IPS-20b (cell line): Measurements from ENCODE around the gene NR1D1.

Experiments used
- H3K27ac ChIP-seq: one replicate; pipeline ENCODE4 v1.5.1; 2013; ENCODE audit warnings: low read length
- H3K27me3 ChIP-seq: 2 replicates; pipeline ENCODE4 v1.6.1; 2013; ENCODE audit warnings: mild to moderate bottlenecking, low read length, inconsistent platforms; ENCODE audit not compliant: insufficient read depth
- H3K36me3 ChIP-seq: 2 replicates; pipeline ENCODE4 v1.6.1; 2013; ENCODE audit warnings: low read depth, mild to moderate bottlenecking, inconsistent platforms, low read length, moderate library complexity; ENCODE audit not compliant: insufficient read depth
- H3K4me1 ChIP-seq: 2 replicates; pipeline ENCODE4 v1.6.1; 2013; ENCODE audit warnings: mild to moderate bottlenecking, control low read depth, inconsistent platforms, low read length, moderate library complexity; ENCODE audit not compliant: insufficient read depth
- H3K4me3 ChIP-seq: 2 replicates; pipeline ENCODE4 v1.5.1; 2013; ENCODE audit warnings: mild to moderate bottlenecking, low read length, inconsistent platforms
- H3K9ac ChIP-seq: 2 replicates; pipeline ENCODE4 v1.6.1; 2013; ENCODE audit warnings: low read depth, mild to moderate bottlenecking, inconsistent platforms, low read length, moderate library complexity
- H3K9me3 ChIP-seq: 2 replicates; pipeline ENCODE4 v1.6.1; 2013; ENCODE audit warnings: mild to moderate bottlenecking, low read depth, low read length, inconsistent platforms; ENCODE audit not compliant: insufficient read depth

NR1D1 gene

GRCh38 chr17:40071313-40072039, 28.9 kb downstream of the NR1D1 start:
- no peaks in the 10 kb centered on the region for H3K9me3 ChIP-seq
- H3K4me3 ChIP-seq = no peak overlapping the region
- no peaks in the 10 kb centered on the region for H3K27me3 ChIP-seq
- H3K9ac ChIP-seq = 0 out of 2 replicates have a peak overlapping the region, but pooled peaks have one; percentile 27
- H3K27ac ChIP-seq = no peak overlapping the region
- peaks cover 27% of the 10 kb centered on the region; the same call in 1 of the 2 replicates for H3K4me1 ChIP-seq
- no peaks in the 10 kb centered on the region for H3K36me3 ChIP-seq

- Histone ChIP-seq H3K4me1 (peaks cover 30% of the 10 kb centered on the region; the same call in 1 of the 2 replicates), H3K9ac (0 out of 2 replicates have a peak overlapping the region, but pooled peaks have one; percentile 27), H3K27me3 (no peaks in the 10 kb centered on the region), H3K27ac (no peak overlapping the region), H3K9me3 (no peaks in the 10 kb centered on the region), H3K36me3 (no peaks in the 10 kb centered on the region), H3K4me3 (no peak overlapping the region)
Observed at GRCh38 chr17:40070709-40071312, 29.6 kb downstream of the NR1D1 start.

GRCh38 chr17:40069751-40070708, 30.4 kb downstream of the NR1D1 start:
- Histone ChIP-seq H3K27ac (no peak overlapping the region), H3K27me3 (no peaks in the 10 kb centered on the region), H3K4me1 (peaks cover 32% of the 10 kb centered on the region; the same call in 1 of the 2 replicates), H3K9ac (peak overlapping the region; percentile 32; the same call in 1 of the 2 replicates), H3K36me3 (no peaks in the 10 kb centered on the region), H3K9me3 (no peaks in the 10 kb centered on the region), H3K4me3 (peak overlapping the region; percentile 53; the same call in 1 of the 2 replicates)

- peak overlapping the region; percentile 53 for H3K4me3 ChIP-seq
- no peaks in the 10 kb centered on the region for H3K36me3 ChIP-seq
- H3K27me3 ChIP-seq = peaks cover 9% of the 10 kb centered on the region
- H3K27ac ChIP-seq = no peak overlapping the region
- H3K9me3 ChIP-seq = no peaks in the 10 kb centered on the region
- peaks cover 37% of the 10 kb centered on the region; the same call in 1 of the 2 replicates for H3K4me1 ChIP-seq
- peak overlapping the region; percentile 35; the same call in 1 of the 2 replicates for H3K9ac ChIP-seq
Observed at GRCh38 chr17:40068917-40069750, 31.3 kb downstream of the NR1D1 start.

- H3K36me3 ChIP-seq = no peaks in the 10 kb centered on the region
- H3K9me3 ChIP-seq = no peaks in the 10 kb centered on the region
- H3K27me3 ChIP-seq = peaks cover 15% of the 10 kb centered on the region
- H3K4me1 ChIP-seq = peaks cover 43% of the 10 kb centered on the region; the same call in 1 of the 2 replicates
- peak overlapping the region; percentile 35; the same call in 1 of the 2 replicates for H3K9ac ChIP-seq
- peak overlapping the region; percentile 53 for H3K4me3 ChIP-seq
- no peak overlapping the region for H3K27ac ChIP-seq
Observed at GRCh38 chr17:40068584-40068916, 31.8 kb downstream of the NR1D1 start.

GRCh38 chr17:40068129-40068581, 32.2 kb downstream of the NR1D1 start:
- Histone ChIP-seq H3K4me3 (0 out of 2 replicates have a peak overlapping the region, but pooled peaks have one; percentile 53), H3K27ac (no peak overlapping the region), H3K27me3 (peaks cover 17% of the 10 kb centered on the region), H3K9me3 (no peaks in the 10 kb centered on the region), H3K36me3 (no peaks in the 10 kb centered on the region), H3K4me1 (peaks cover 44% of the 10 kb centered on the region; the same call in 1 of the 2 replicates), H3K9ac (no peak overlapping the region)

- Histone ChIP-seq H3K27me3 (peaks cover 17% of the 10 kb centered on the region), H3K4me3 (no peak overlapping the region), H3K36me3 (no peaks in the 10 kb centered on the region), H3K9me3 (no peaks in the 10 kb centered on the region), H3K27ac (no peak overlapping the region), H3K4me1 (peaks cover 44% of the 10 kb centered on the region; the same call in 1 of the 2 replicates), H3K9ac (no peak overlapping the region)
Observed at GRCh38 chr17:40067710-40068109, 32.7 kb downstream of the NR1D1 start.

- no peaks in the 10 kb centered on the region for H3K36me3 ChIP-seq
- no peak overlapping the region for H3K27ac ChIP-seq
- H3K9ac ChIP-seq = no peak overlapping the region
- H3K9me3 ChIP-seq = no peaks in the 10 kb centered on the region
- H3K27me3 ChIP-seq = peaks cover 31% of the 10 kb centered on the region
- peaks cover 48% of the 10 kb centered on the region; the same call in 1 of the 2 replicates for H3K4me1 ChIP-seq
- H3K4me3 ChIP-seq = no peak overlapping the region
Observed at GRCh38 chr17:40065769-40066510, 34.4 kb downstream of the NR1D1 start.

GRCh38 chr17:40064971-40065768, 35.2 kb downstream of the NR1D1 start:
- peak overlapping the region; percentile 29; the same call in 1 of the 2 replicates for H3K4me3 ChIP-seq
- H3K4me1 ChIP-seq = peaks cover 48% of the 10 kb centered on the region; the same call in 1 of the 2 replicates
- H3K27me3 ChIP-seq = peaks cover 32% of the 10 kb centered on the region
- H3K36me3 ChIP-seq = no peaks in the 10 kb centered on the region
- H3K9ac ChIP-seq = peak overlapping the region; percentile 27; the same call in 1 of the 2 replicates
- H3K9me3 ChIP-seq = no peaks in the 10 kb centered on the region
- no peak overlapping the region for H3K27ac ChIP-seq
